ENCODE measurements around the gene C1orf105.

- no peak for TF ChIP-seq CTCF (IDR thresholded peaks at IDR 0.05)
- peak in 1 of 2 donors; percentile 23 for TF ChIP-seq POLR2A (IDR thresholded peaks at IDR 0.05)
Observed at GRCh38 chr1:172394141-172394751, 26.2 kb upstream of the C1orf105 start.
